ENCODE measurements around the gene TK2. TPM values are rescaled to one million over a fixed set of nuclear protein-coding genes. Genes with fewer than 3 reads are reported as not detected.
A peak's percentile ranks its signal among the peaks of the same experiment; 100 is the strongest.

TK2 gene
- total RNA-seq (2014; rRNA removed; shearing (Covaris generic)), result 4.2 and 5.4 TPM in 2 replicates
- 1.4 and 1.8 TPM in 2 replicates for polyA plus RNA-seq (2016; fragmentation: Nextera tagmentation; extraction: Ambion mirVana)
- long read RNA-seq, partial matches to known transcripts, result 0 of 2 reads
- long read RNA-seq, other reads (novel, unspliced or antisense), result 1 of 2 reads

GRCh38 chr16:66549284-66550131 is at the start of gene TK2:
Gene TK2 (minus strand): TSS chr16:66550122. CDS start chr16:66550061, 61 bp downstream.
- DNase-seq (ENCODE audit: low spot score) (peak; percentile 84), ATAC-seq (peak; percentile 79)
- TF ChIP-seq POLR2AphosphoS5 (IDR thresholded peaks at IDR 0.05; ENCODE audit: low read depth), result peak; percentile 65; the same call in 1 of the 2 replicates
- no peak for TF ChIP-seq ETS1 (IDR thresholded peaks at IDR 0.05)
- 0 out of 4 replicates have a peak, but pooled peaks of 1 of the 2 experiments have one; percentile 0 for TF ChIP-seq CTCF (conservative IDR thresholded peaks at IDR 0.05; ENCODE audit: low read depth in 2 of 2)
- no peak for TF ChIP-seq JUNB (IDR thresholded peaks at IDR 0.05; ENCODE audit: unreplicated experiment)
- no peak for TF ChIP-seq ZNF462 (CRISPR knock-in tag; IDR thresholded peaks at IDR 0.05)
- Histone ChIP-seq H3K4me3 (peak within 1 kb of the TSS; percentile 65), H3K4me1 (ENCODE audit: insufficient read depth) (peaks cover 11% of the 10 kb centered on the region), H4K20me1 (replicated peaks; ENCODE audit: insufficient read depth) (0 out of 2 replicates have a peak, but pooled peaks cover 5% of the 10 kb centered on the region), H3K9me2 (ENCODE audit: insufficient read depth) (peaks cover 3% of the 10 kb centered on the region; the same call in 1 of the 2 replicates), H3K79me2 (replicated peaks; ENCODE audit: insufficient read depth) (no peaks in the 10 kb centered on the region; the same call in 1 of the 2 replicates), H2AFZ (peak within 1 kb of the TSS; percentile 84; the same call in 1 of the 2 replicates), H3K27me3 (ENCODE audit: insufficient read depth) (peaks cover 18% of the 10 kb centered on the region), H3F3A (replicated peaks; ENCODE audit: low read depth) (peaks cover 20% of the 10 kb centered on the region; the same call in 1 of the 2 replicates), H3K27ac (ENCODE audit: low read depth) (peak within 1 kb of the TSS; percentile 79), H3K4me2 (peak within 1 kb of the TSS; percentile 93), H3K36me3 (ENCODE audit: insufficient read depth) (no peaks in the 10 kb centered on the region)
- peaks cover 21% of the 10 kb centered on the region for H3K4me1 Mint-ChIP-seq
- H3K4me3 Mint-ChIP-seq, result peak within 1 kb of the TSS; percentile 79
- H3K36me3 Mint-ChIP-seq (ENCODE audit: low read depth), result peaks cover 5% of the 10 kb centered on the region; the same call in 2 of the 3 replicates
- peaks cover 29% of the 10 kb centered on the region for H3K27me3 Mint-ChIP-seq (ENCODE audit: insufficient read depth, low read depth, poor library complexity)
- peaks cover 12% of the 10 kb centered on the region; the same call in 2 of the 3 replicates for H3K9me3 Mint-ChIP-seq
- H3K27ac Mint-ChIP-seq, result peak within 1 kb of the TSS; percentile 56; the same call in 1 of the 2 replicates

Measured in GM23338 (cell line).